WTC11 (cell line): ENCODE measurements around the gene RSRC1.

ENCODE experiments used
- ELF4 ChIP-seq: sonication (generic); formaldehyde crosslinking; IDR thresholded peaks from 2 replicates; pipeline ENCODE4 v1.8.1; 2022; ENCODE audit warnings: low read depth, mild to moderate bottlenecking, moderate library complexity, missing genetic modification reagents
- JAZF1 ChIP-seq: fragments of 250-450 bp; sonication (Bioruptor Pico); IDR thresholded peaks from 2 replicates; pipeline ENCODE4 v1.9.0; 2021; ENCODE audit warnings: moderate library complexity, mild to moderate bottlenecking, inconsistent platforms
- ZNF138 ChIP-seq: sonication (generic); formaldehyde crosslinking; conservative IDR thresholded peaks from 2 replicates; pipeline ENCODE4 v1.8.1; 2022; ENCODE audit warnings: mild to moderate bottlenecking, moderate library complexity, missing genetic modification reagents

DNA sequence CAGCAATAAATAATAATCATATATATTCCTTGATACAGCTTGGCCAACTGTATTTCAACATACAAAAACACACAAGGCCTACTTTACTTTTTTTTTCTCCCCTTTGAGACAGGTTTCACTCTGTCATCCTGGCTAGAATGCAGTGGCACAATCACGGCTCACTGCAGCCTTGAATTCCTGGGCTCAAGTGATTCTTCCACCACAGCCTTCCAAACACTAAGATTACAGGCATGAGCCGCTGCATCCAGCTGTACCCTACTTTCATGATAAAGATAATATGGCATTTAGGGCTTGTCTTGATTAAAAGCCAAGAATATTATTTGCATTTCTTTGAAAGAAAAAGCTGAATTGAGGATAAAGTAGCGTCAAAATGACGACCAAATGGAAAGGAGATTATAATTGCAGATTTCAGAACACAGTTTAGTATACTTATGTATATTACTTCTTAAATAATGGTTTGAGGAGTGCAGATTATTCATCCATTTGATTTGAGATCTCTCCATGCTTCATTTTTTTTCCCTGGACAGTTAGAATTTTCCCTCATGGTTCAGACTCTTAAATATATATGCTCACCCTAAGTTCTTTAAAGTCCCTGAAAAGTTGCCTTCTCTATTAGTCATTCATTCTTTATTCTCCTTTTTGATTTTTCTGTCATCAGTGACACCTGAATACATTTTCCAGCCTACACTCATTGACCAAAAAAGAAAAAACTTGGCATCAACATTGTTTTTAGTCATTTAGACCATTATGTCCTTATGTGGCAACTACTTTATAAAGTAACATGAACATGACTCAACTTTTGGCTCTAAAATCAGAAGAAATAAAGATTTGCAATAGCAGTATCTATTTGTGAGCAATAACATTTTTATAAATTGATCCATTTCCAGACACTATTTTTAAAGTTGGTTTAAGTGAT, 412.6 kb downstream of the RSRC1 start:
- no peak for TF ChIP-seq ZNF138 (CRISPR knock-in tag)
- TF ChIP-seq JAZF1 (CRISPR knock-in tag), result no peak
- TF ChIP-seq ELF4, result no peak
